ENCODE data around the gene C6orf118. TPM values are rescaled to one million over a fixed set of nuclear protein-coding genes. Genes with fewer than 3 reads are reported as not detected.

C6orf118 gene
- total RNA-seq, 1 donor from 2014 or later, result not detected

DNA sequence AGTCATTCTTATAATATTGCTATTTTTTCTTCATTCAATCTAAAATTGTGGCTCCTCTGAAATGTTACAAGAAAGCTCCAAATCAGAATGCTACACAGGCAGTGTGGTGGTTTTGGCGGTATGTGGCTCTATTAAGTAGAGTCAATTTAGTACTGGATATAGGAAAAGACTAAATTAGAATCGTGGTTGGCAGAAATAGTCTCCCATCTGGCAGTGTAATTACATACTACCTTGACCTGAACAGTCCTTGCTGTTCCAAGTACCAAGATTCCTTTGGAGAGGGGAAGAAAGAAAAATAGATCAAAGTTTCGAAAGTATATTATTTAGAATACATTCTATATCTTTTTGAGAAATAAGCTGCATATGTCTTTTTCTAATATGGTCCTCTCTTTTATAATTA lies 78.2 kb downstream of the C6orf118 start:
- ATAC-seq (no peak), DNase-seq (no peak)
- Histone ChIP-seq H3K4me1 (no peaks in the 10 kb centered on the region), H3K9me3 (peaks cover 8% of the 10 kb centered on the region), H3K4me3 (no peak overlapping the region), H3K36me3 (no peaks in the 10 kb centered on the region), H3K27me3 (no peaks in the 10 kb centered on the region), H3K27ac (no peak overlapping the region)
- TF ChIP-seq, protein P1, sequence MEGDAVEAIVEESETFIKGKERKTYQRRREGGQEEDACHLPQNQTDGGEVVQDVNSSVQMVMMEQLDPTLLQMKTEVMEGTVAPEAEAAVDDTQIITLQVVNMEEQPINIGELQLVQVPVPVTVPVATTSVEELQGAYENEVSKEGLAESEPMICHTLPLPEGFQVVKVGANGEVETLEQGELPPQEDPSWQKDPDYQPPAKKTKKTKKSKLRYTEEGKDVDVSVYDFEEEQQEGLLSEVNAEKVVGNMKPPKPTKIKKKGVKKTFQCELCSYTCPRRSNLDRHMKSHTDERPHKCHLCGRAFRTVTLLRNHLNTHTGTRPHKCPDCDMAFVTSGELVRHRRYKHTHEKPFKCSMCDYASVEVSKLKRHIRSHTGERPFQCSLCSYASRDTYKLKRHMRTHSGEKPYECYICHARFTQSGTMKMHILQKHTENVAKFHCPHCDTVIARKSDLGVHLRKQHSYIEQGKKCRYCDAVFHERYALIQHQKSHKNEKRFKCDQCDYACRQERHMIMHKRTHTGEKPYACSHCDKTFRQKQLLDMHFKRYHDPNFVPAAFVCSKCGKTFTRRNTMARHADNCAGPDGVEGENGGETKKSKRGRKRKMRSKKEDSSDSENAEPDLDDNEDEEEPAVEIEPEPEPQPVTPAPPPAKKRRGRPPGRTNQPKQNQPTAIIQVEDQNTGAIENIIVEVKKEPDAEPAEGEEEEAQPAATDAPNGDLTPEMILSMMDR (IDR thresholded peaks at IDR 0.05), result no peak
- intact Hi-C loops (cut with DNase I), result no loop called here

Measured in upper lobe of right lung (tissue), 1 donor.